NT2/D1 (cell line): ENCODE data around the gene GABARAP.

Source experiments
- DNase-seq: peaks from one replicate; pipeline ENCODE4 v3.0.0-alpha.2; 2011; ENCODE audit warnings: low read depth, low spot score
- H3K27me3 ChIP-seq: 2 replicates; pipeline ENCODE4 v1.6.0; 2011; ENCODE audit warnings: mild to moderate bottlenecking; ENCODE audit not compliant: insufficient read length, insufficient read depth
- H3K36me3 ChIP-seq: 2 replicates; pipeline ENCODE4 v1.6.1; 2011; ENCODE audit warnings: mild to moderate bottlenecking, low read length, mixed read lengths; ENCODE audit not compliant: insufficient read depth, insufficient read length
- H3K4me1 ChIP-seq: 2 replicates; pipeline ENCODE4 v1.5.1; 2011; ENCODE audit not compliant: insufficient read depth, insufficient read length
- H3K4me3 ChIP-seq: 2 replicates; pipeline ENCODE4 v1.5.1; 2011; ENCODE audit warnings: low read depth; ENCODE audit not compliant: insufficient read length
- H3K9ac ChIP-seq: 2 replicates; pipeline ENCODE4 v1.6.0; 2011; ENCODE audit warnings: low read depth; ENCODE audit not compliant: insufficient read length
- H3K9me3 ChIP-seq: 2 replicates; pipeline ENCODE4 v1.5.1; 2011; ENCODE audit warnings: mild to moderate bottlenecking, low read length; ENCODE audit not compliant: insufficient read depth
- SUZ12 ChIP-seq: IDR thresholded peaks from 2 replicates; pipeline ENCODE4 v1.6.1; 2011; ENCODE audit not compliant: insufficient read length, insufficient read depth; ENCODE audit errors: extremely low read depth
- YY1 ChIP-seq: IDR thresholded peaks from 2 replicates; pipeline ENCODE4 v1.6.1; 2011; ENCODE audit not compliant: insufficient read length, insufficient read depth
- ZNF274 ChIP-seq: IDR thresholded peaks from 2 replicates; pipeline ENCODE4 v1.6.1; 2011; ENCODE audit warnings: mild to moderate bottlenecking, low read depth, low read length

The GABARAP gene

GRCh38 chr17:7282752-7283321 is 40.6 kb upstream of the GABARAP start:
- peak overlapping the region; percentile 76 for H3K4me3 ChIP-seq
- H3K27me3 ChIP-seq, result peaks cover 14% of the 10 kb centered on the region
- TF ChIP-seq ZNF274 (no peak), YY1 (no peak), SUZ12 (no peak)
- no peak for DNase-seq
- no peaks in the 10 kb centered on the region for H3K36me3 ChIP-seq
- H3K4me1 ChIP-seq, result no peaks in the 10 kb centered on the region
- peak overlapping the region; percentile 52 for H3K9ac ChIP-seq
- H3K9me3 ChIP-seq, result no peaks in the 10 kb centered on the region

- Histone ChIP-seq H3K4me1 (no peaks in the 10 kb centered on the region), H3K27me3 (peaks cover 14% of the 10 kb centered on the region), H3K9ac (peak overlapping the region; percentile 79), H3K9me3 (no peaks in the 10 kb centered on the region), H3K4me3 (peak overlapping the region; percentile 76), H3K36me3 (no peaks in the 10 kb centered on the region)
- no peak for TF ChIP-seq SUZ12
- DNase-seq, result no peak
These were observed 39.9 kb upstream of the GABARAP start for GRCh38 chr17:7281953-7282751.

- DNase-seq, result peak; percentile 88
- Histone ChIP-seq H3K27me3 (peaks cover 14% of the 10 kb centered on the region), H3K9me3 (no peaks in the 10 kb centered on the region), H3K9ac (peak within 1 kb of the TSS; percentile 79), H3K4me3 (peak within 1 kb of the TSS; percentile 76), H3K36me3 (no peaks in the 10 kb centered on the region), H3K4me1 (no peaks in the 10 kb centered on the region)
- no peak for TF ChIP-seq YY1
- no peak for TF ChIP-seq SUZ12
- TF ChIP-seq ZNF274, result no peak
These were observed 39.1 kb upstream of the GABARAP start, which contains the start of gene SLC2A4 for GRCh38 chr17:7281074-7281952. SLC2A4 (plus strand) TSS chr17:7281718; CDS start chr17:7281935, 217 bp downstream.

GRCh38 chr17:7280519-7281073 is 38.3 kb upstream of the GABARAP start:
- peak overlapping the region; percentile 33 for H3K4me3 ChIP-seq

GRCh38 chr17:7279448-7279847 is 37.2 kb upstream of the GABARAP start:
- H3K4me1 ChIP-seq, result no peaks in the 10 kb centered on the region
- H3K9me3 ChIP-seq, result no peaks in the 10 kb centered on the region
- H3K4me3 ChIP-seq, result no peak overlapping the region
- H3K27me3 ChIP-seq, result peaks cover 14% of the 10 kb centered on the region
- H3K9ac ChIP-seq, result no peak overlapping the region
- DNase-seq, result no peak
- TF ChIP-seq ZNF274, result no peak
- TF ChIP-seq SUZ12, result no peak
- no peaks in the 10 kb centered on the region for H3K36me3 ChIP-seq

More at GRCh38 chr17:7280519-7281073, 38.3 kb upstream of the GABARAP start:
- Histone ChIP-seq H3K4me1 (no peaks in the 10 kb centered on the region), H3K27me3 (peaks cover 14% of the 10 kb centered on the region), H3K9ac (peak overlapping the region; percentile 79), H3K36me3 (no peaks in the 10 kb centered on the region), H3K9me3 (no peaks in the 10 kb centered on the region)
- TF ChIP-seq SUZ12 (no peak), YY1 (no peak), ZNF274 (no peak)
- peak; percentile 63 for DNase-seq

GRCh38 chr17:7266784-7267183 is 24.5 kb upstream of the GABARAP start:
- no peak for DNase-seq
- no peaks in the 10 kb centered on the region for H3K9me3 ChIP-seq
- peaks cover 21% of the 10 kb centered on the region for H3K27me3 ChIP-seq
- H3K4me3 ChIP-seq, result no peak overlapping the region
- H3K9ac ChIP-seq, result no peak overlapping the region
- H3K36me3 ChIP-seq, result no peaks in the 10 kb centered on the region
- H3K4me1 ChIP-seq, result peaks cover 2% of the 10 kb centered on the region
- TF ChIP-seq YY1 (no peak), SUZ12 (no peak)

GRCh38 chr17:7263801-7264078 is 21.5 kb upstream of the GABARAP start:
- Histone ChIP-seq H3K4me3 (peak overlapping the region; percentile 59), H3K9ac (peak overlapping the region; percentile 79)

More at GRCh38 chr17:7263801-7264078, 21.5 kb upstream of the GABARAP start:
- peaks cover 15% of the 10 kb centered on the region for H3K36me3 ChIP-seq
- TF ChIP-seq SUZ12, result no peak
- peaks cover 34% of the 10 kb centered on the region for H3K27me3 ChIP-seq
- H3K4me1 ChIP-seq, result peaks cover 2% of the 10 kb centered on the region
- no peaks in the 10 kb centered on the region for H3K9me3 ChIP-seq
- DNase-seq, result no peak
